ENCODE results near the gene PRSS21.

Gene PRSS21

DNA sequence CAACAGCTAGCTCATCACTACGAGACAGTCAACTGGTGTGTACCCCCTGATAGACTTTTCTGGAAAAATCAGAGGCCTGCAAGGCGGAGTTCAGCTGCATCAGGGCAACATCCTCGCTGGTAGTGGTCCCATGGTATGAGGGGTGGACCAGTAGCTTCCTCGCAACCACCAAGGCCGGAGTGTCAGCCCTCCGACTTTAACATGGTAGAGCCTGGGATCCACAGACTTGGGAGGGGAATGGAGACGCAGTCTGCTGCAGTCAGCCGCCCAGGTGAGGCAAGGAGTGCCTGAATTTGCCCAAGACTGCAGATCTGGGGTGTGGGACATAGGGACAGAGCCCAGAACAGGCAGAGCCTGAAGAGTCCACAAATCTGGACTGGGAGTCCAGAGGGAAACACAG lies 26.5 kb downstream of the PRSS21 start:
- no peak for DNase-seq (ENCODE audit: low read depth in 2 of 2)

DNA sequence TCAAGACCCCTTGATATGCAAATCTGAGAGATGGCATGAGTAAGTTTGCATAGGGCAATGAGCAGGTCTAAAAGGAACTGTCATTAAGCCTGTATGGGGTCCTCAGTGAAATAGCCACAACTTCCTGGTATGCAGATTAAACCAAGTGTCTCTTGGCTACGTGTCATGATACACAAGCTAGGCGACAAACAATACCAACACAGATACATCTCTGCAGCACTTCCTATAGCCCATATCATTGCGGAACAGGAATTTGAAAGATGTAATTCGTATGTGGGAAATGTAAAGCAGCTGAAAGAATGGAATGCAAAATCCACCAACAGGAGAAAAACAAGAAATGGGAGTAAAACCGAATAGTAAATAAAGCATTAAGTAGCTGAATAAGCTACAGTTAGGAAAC lies 28.1 kb downstream of the PRSS21 start:
- DNase-seq (ENCODE audit: low read depth in 2 of 2), result no peak

DNA sequence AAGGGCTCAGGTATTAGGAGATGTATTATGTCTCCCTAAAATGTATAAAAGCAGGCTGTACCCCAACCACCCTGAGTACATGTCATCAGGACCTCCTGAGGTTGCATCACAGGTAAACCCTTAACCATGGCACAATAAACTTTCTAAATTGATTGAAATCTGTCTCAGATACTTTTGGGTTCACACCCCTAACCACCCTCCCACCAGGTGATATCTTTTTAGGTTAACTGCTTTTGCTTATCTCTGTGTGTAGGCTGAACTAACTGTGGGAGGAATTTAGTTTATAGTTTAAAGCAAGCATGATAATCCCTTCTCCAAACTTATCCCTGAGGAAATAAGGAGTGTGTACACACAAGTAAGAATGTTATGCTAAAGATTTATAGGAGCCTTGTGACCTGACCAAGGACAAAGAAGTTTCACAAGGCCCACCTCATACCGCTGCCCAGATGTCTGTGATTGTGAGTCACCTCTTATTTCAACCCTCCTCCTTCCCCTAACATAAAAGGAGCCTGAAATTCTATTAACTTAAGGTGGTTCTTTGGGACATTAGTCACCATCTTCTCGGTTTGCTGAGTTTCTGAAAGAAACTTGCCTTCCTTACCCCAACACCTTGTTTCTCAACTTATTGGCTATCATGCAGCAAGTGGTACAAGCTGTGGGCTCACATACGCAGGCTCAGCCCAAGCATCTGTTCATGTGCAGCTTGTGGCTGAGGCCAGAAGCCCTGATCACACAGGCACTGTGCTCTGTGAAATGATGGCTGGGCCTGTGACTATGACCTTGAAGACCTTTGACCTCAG lies 29.7 kb downstream of the PRSS21 start:
- no peak for DNase-seq (ENCODE audit: low read depth in 2 of 2)

DNA sequence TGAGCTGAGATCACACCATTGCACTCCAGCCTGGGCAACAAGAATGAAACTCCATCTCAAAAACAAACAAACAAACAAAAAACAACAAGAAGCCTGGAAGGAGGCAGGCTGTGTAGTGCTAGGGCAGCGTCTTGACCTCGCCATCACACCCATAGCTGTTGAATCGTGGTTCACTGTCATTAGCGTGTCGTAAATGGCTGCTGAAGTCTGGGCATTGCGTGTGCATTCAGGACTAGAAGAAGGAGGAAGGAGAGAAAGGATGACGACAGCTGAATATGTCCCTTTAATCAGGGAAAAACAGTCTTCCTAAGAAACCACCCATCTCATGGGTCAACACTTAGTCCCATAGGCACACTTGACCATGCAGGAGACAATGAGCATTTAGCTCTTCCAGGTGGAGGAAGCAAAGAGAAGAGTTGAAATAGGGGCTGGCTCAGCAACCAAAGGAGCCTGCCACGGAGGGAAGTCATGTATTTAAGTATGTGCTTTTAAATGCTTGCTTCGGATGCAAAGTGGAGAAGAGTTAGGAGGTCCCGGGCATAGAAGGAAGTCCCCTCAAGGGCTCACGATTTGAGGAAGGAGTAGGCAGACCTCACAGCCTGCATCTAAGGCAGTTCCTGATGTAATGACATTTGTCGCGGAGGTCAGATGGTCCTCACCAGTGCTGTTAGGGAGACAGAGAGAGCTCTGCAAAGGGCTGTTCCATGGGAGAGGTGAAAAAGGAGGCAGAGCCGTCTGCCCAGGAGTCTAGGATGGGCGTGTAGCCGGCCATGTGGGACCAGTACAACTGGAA lies 32.1 kb downstream of the PRSS21 start:
- no peak for DNase-seq (ENCODE audit: low read depth in 2 of 2)

DNA sequence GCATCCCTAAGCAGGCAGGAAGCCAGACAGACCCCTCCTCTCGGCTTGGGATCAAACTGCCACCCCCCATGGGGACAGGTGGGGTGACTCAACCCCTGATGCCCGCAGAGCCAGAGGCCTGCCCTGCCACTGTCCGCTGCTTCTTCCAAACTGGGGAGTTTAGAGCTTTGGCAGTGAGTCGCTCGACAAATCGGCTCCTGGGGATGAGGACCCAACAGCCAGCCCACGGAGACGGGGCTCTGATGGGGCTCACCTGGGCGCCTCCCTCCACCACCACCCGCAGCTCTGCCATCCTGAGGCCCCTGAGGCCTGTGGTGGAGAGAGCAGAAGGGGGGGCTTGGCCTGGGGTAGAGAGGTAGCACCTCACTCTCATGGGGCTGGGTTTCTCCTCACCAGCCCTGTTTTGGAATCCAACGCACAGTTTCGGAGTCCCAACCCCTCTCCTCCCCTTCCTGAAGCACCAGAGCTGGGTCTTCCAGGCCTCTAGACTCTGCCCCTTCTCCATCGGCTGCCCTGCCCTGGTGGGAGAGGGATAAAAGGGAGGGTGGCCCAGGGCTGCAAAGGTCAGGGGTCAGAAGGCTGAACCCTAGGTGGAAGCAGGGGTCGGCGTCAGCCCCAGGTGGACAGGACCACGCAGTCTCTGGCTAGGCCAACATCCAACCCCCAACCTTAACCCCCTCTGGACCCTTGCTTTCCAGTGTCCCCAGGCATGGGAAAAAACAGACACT lies 35.1 kb downstream of the PRSS21 start:
- no peak for DNase-seq (ENCODE audit: low read depth in 2 of 2)

DNA sequence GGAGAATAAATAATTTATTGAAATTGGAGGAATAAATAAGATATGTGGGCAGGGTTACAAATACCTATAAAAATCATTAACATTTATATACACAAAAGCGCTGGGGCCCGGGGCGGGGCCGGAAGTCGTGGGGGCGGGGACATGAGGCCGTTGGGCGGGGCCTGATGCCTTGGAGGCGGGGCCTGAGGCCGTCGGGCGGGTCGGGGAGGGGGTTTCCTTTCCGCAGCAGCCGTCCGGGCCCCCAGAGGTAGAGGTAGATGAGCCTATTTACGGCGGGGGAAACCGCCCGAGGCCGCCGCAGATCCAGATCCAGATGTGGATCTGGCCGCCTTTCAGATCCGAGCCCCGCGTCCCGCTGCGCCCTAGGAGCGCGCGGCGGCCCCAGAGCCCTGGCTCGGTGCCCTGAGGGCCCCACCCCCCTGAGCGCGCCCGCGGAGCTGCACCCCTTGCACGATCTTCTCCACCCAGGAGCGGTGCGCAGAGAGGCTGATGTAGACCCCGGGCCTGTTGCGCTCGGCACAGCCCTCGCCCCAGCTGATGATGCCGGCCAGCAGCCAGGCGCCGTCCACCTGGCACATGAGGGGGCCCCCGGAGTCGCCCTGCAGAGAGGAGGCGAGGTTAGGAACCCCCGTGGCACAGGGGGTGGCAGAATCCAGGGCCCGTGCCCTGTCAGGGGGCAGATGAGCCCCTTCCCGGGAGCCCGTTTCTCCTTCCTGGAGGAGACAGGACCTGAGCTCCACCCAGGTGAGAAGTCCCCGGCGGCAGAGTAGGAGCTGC lies 35.9 kb downstream of the PRSS21 start:
- DNase-seq (ENCODE audit: low read depth in 2 of 2), result no peak

DNA sequence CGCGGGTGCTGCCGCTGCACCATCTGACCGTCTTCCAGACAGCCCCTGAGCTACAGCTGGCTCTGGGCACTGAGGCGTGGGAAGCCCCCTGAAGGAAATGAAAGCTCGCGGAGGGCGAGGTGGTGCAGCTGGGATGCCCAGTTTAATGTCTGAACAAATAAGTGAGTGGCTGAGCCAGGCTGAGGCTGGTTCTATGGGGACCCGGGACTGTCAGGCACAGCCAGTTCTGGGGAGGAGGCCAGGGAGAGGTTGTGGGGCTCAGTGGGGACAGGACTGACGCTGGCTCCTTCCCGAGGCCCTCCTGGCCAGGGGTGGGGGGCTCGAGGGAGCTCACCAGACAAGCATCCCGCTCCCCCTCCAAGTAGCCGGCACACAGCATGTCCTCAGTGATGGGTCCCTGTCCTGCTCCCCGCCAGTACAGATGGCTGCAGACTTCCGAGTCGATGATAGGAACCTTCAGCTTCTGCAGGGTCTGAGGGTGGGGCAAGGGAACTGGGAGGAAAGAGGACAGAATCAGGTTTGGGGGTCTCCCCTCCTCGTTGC lies 36.6 kb downstream of the PRSS21 start:
- no peak for DNase-seq (ENCODE audit: low read depth in 2 of 2)

DNA sequence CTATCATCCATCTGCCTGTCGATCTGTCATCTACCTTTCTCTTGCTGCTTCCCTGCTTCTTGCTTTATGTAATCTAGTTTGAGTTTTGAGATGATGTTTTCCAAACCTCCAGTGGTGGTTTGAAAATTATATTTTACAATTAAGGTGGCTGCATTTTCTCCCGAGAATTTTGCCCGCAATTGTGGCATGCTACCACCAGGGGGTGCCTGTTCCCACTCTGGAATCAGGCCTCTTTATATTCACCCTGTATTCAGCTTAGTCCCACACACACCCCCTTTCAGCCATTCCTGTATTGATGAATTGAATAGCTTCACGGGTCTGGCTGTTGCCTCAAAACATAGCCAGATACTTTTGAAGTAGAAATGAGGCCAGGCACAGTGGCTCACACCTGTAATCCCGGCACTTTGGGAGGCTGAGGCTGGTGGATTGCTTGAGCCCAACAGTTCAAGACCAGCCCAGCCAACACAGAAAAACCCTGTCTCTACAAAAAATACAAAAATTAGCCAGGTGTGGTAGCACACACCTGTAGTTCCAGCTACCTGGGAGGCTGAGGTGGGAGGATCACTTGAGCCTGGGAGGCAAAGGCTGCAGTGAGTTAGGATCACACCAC lies 37.8 kb downstream of the PRSS21 start:
- DNase-seq (ENCODE audit: low read depth in 2 of 2), result no peak

DNA sequence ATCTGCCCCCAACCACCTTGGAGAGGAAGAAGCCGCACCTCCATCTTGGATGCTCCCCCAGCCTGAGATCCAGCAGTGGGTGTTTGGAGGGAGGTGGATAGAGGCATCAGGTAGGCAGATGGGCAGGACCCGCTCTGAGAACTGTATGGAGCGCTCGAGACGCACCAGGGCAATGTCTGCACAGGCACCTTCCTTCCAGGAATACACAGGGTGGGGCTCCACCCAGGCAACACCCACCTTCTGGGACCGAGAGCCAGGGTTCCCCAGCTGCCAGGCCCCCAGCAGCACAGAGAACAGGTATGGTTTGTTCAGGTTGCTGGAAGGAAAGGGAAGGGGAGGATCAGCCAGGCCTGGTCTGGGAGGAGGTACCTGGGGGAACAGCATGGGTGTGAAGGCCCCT lies 38.5 kb downstream of the PRSS21 start:
- no peak for DNase-seq (ENCODE audit: low read depth in 2 of 2)

DNA sequence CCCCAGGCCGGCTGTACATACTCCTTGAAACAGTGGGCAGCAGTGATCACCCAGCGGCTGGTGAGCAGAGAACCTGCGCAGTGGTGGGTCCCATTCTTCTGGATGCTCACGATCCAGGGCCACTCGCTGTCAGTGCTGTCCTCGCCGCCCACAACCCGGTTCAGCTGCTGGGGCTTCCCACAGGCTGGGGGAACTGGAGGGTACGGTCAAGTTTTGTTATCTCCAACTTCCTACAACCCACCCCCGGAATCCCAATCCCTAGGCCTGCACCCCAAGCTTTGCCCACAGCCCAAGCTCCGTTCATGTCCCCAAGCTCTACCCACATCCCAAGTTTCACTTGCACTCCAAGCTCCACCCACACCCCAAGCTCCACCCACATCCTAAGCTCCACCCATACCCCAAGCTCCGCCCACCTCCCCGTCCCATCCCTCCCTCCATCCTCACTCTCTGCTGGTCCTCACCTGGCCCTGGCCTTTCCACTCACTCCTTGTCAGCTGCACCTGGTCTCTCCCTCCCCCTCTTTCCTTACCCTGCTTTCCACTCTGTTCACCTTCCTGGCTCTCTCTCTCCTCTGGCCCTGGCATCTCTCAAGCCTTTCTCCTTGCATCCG lies 39.1 kb downstream of the PRSS21 start:
- no peak for DNase-seq (ENCODE audit: low read depth in 2 of 2)

DNA sequence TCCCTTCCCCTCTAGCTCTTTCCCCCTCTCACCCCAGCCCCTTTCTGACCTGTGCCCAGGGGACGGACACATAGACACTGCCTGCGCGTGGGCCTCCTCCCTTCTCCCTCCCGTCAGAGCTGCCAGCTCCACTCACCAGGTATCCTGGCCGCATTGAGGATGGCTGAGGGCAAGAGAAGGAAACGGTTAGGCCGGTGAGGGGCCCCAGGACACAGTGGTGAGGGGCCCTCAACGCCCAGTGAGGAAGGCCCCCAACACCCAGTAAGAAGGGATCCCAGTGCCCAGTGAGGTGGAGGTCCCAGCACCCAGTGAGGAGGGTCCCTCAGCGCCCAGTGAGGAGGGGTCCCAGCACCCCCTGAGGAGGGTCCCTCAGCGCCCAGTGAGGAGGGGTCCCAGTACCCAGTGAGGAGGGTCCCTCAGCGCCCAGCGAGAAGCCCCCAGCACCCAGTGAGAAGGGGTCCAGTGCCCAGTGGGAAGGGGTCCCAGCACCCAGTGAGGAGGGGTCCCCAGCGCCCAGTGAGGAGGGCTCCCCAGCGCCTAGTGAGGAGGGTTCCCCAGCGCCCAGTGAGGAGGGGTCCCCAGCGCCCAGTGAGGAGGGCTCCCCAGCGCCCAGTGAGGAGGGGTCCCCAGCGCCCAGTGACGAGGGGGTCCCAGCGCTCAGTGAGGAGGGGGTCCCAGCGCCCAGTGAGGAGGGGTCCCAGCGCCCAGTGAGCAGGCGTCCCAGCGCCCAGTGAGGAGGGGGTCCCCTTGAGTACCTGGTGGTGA lies 39.8 kb downstream of the PRSS21 start:
- DNase-seq (ENCODE audit: low read depth in 2 of 2), result no peak

DNA sequence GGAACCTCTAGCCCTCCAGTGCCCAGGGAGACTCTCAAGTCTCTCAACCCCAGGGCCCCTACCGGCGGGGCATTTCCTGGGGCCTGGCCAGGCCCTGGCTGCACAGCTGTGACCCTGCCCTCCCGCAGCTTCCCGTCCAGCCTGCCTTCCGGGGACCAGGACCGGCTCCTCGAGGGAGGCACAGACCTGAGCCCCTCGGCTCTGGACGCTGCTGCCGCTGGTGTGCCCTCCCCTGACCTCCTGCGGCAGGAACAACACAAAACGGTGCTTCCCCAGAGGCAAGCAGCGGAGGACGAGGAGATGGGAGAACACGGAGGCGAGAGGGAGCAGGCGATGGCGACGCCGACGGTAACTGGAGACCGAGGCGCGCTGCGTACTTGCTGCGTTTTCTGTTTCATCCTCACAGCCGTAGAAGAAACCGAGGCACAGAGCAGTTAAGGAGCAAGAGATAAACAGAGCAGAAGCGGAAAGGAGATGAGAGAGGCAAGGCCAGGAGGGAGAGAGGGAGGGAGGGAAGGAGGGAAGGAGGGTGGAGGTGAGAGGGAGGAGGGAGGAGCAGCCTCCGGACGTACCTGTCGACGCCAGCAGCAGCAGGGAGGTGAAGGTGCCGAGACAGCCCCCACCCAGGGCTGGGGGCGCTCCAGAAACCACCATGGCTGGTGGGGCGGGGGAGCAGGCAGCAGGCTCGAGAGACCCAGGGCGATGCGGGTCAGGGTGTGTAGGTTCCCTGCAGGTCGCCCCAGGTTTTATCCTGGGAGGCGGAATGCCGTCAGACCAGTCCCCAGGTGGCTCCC lies 40.6 kb downstream of the PRSS21 start, which contains the start of gene PRSS22:
PRSS22 (minus strand) TSS at position 720 of the 794 bp plus-strand sequence; CDS start at position 654, 66 bp downstream.
- no peak for DNase-seq (ENCODE audit: low read depth in 2 of 2)

DNA sequence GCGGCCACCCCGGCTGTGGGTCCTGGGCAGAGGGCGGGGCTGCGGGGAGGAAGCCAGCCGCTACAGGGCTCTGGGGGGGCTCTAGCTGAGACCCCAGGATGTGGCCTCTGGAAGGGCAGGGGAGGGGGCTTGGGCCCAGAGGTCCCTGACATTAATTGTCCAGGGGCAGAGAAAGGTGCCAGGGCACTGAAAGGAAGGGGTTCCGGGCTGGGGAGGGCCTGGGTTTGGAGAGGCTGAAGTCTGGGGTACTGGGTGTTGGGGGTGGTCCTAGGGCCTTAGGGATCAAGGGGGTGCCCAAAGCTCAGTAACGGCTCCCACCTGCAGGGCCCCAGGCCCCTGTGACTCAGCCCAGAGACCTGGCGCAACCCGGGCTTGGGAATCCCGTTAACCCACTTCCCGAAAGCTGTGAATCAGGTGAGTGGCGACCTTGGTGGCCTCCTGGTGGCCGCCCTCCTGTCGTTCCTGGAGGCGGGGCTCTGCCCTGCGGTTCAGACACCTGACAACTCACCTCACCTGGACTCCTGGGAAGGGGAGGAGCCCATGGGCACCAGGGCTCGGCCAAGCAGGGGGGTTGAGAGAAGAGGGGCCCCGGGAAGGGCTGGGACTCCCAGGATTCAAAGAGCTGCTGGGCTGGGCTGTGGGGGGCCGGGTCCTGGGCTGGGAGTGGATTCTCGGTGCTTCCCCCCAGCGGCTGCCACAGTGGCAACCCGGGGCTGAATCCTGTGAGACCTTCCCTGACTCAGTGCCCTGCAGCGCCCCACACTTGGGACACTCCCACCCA lies 41.4 kb downstream of the PRSS21 start:
- no peak for DNase-seq (ENCODE audit: low read depth in 2 of 2)

DNA sequence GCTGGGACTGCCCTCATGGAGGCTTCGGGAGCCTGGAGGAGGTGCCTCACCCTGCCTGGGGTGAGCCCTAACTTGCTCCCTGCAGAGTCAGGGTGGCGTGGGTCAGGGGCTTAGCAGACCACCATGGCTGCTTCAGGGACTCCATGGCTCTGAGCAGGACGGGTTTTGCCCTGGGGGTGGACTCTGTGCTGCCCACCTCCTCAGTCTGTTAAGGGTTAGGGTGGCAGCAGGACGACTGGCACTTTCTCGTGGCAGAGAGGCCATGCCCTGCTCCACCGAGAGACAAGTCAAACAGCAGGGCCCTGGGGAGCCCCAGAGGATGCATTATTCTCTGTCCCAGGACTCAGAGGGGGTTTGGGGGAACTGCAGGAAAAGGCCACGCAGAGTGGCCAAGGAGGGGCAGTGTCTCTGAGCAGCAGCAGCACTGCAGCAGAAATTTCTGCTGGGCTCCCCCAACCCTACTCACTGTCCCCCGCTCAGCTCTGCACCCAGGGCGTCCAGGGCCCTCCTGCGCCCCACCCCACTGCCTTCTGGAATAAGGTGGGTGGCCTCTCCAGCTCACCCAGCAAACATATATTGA lies 42.7 kb downstream of the PRSS21 start:
- DNase-seq (ENCODE audit: low read depth in 2 of 2), result no peak

DNA sequence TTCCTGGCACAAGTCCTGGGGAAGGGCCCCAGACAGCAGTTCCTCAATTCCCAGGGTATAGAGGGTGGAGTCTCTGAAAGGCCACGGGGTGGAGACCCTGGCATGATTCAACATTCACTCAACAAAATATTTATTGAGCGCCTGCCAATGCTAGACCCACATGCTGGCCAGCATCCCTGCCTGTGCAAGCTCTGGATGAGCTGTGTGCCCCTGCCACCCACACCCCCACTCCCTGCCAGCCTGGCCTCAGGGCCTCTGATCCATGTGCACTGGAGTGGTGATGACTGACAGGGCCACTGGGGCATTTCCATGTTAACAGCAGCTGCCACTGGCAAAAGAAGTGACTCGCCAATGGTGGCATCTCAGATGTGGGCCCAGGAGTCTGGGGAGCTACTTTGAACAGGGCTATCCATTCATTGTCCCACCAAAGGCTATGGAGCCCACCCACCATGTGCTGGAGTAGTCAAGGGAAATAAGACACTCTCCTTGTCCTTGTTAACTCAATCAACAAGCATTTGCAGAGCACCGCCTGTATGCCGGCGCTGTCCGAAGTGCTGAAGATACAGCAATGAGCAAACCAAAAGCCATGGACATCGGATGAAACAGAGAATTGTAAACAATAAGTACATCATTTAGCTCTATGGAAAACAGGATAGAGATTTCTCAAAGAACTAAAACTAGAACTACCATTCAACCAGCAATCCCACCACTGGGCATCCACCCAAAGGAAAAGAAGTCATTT lies 44.0 kb downstream of the PRSS21 start:
- DNase-seq (ENCODE audit: low read depth in 2 of 2), result no peak

DNA sequence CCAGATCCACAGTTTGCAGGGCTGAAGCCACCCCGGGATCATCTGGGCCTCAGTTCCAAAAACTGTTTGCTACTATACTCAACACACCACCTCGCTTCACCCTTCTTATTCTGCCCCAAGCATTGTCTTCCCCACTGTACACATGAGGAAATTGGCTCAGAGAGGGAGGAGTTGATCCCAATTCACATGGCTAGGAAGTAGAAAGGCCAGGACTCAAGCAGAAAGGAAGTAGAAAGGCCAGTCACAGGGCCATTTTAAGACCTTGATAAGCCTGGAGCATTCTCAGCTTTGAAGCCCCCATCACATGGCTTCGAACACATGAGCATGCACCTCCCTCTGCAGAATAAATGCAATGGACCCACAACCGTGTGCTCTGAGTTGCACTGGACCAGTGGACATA lies 48.6 kb downstream of the PRSS21 start:
- DNase-seq (ENCODE audit: low read depth in 2 of 2), result no peak

DNA sequence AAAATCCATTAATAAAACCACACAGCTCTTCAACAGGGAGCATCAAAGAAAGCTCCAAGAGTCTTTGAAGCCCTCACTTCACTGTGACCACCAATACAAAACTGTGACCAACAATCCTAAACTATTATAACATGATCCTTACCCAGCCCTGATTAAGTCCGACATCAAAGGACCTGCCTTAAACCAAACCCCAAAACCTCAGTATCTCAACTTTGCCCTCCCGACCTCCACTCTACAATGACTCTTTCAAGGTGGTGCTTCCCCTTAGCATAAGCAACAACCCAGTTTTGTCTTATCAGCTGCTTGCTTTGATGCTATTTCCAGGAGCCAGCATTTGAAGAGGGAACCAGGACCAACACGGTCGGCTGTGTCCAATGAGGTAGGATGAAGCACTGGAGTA lies 49.4 kb downstream of the PRSS21 start:
- DNase-seq (ENCODE audit: low read depth in 2 of 2), result no peak

All from stimulated activated CD8-positive, alpha-beta memory T cell treated with anti-CD3 and anti-CD28 coated beads, Interleukin-7, amount 100 ng/mL, for 1 hour (primary cell).